Stimulated activated CD8-positive, alpha-beta memory T cell treated with anti-CD3 and anti-CD28 coated beads, Interleukin-12 subunit alpha, Interleukin-12 subunit beta, amount 100 ng/mL, for 24 hours (primary cell): ENCODE measurements around the gene APBB1.
A peak's percentile ranks its signal among the peaks of the same experiment; 100 is the strongest.

Experiments
- DNase-seq: peaks from one replicate; pipeline ENCODE4 v3.0.0-alpha.2; 2020; ENCODE audit errors: extremely low read depth

The APBB1 gene

DNA sequence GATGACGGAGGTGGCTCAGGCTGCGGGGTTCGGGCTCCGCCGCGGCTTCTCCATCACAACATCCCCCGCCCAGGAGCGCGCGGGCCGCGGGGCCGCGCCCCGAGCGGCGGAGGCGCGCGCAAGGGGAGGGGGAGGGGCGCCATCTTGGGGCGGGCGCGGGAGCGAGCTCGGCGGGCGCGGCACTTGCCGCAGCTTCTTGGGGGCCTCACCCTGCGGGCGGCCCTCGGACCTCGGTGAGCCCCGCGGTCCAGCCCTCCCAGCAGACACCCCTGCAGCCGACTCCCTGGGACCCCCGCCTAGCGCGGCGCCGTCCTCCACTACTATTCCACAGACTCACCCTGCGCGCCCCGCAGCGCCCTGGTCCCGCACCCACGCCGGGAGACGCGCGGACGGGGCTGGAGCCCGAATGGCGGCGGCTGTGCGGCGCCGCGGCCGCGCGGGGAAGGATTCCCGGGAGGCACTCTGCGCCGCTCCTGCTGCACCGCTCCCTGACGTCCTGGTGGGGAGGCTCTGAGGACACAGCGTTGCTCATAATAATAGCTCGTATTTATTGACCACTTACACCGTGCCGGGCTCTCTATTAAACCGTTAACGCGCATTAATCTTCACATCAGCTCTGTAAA is at the start of gene APBB1:
Gene APBB1, minus strand, starts transcription at position 86 of the 623 bp plus-strand sequence. CDS start 7,747 bp downstream, outside the sequence.
- peak; percentile 41 for DNase-seq

DNA sequence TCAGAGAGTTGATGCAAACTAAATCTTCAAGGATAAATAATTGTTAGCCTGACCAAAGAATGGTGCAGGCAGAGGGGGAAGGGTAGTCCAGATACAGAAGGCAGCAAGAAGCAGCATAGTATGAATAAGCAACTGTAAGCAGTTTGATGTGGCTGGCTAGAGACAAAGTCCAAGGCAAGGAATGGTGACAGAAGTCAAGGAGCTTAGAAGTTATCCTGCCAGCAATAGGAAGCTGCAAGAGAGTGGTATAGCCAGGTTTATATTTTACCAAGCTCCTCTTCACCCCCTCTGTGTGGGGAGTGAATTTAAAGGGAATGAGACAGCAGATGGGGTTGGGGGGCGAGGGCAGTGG is 40.2 kb upstream of the APBB1 start:
- DNase-seq = no peak

DNA sequence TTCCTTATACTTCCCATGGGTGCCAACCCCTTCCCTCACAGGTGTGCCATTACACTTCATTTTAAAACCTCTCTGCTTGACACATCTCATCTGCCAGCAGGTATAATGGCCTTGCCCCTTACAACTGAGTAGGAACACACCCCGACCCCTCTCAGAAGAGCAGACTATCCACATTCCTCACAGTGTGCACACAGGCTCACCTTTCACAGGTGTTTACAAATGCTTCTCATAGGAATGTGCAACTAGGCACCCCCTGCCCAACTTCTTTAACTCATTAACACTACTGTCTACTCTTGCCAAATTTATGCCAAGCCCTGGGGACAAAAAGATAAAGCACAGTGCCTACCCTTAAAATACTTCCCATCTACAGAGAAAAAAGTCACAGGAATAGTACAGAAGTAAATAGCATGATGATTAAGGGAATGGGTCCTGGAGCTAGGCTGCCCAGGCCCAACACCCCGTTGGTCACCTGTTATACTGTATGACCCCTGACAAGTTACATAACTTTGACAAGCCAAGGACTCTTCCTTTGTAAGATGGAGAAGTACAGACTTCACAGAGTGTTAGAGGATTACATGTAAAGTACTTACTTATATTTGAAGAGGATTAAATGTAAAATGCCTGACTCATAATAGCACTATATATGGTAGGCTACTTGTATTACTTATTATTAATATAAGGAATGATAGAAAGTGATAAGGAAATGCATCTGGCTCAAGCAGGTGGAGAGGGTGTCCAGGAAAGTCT is 39.6 kb upstream of the APBB1 start:
- DNase-seq = no peak

DNA sequence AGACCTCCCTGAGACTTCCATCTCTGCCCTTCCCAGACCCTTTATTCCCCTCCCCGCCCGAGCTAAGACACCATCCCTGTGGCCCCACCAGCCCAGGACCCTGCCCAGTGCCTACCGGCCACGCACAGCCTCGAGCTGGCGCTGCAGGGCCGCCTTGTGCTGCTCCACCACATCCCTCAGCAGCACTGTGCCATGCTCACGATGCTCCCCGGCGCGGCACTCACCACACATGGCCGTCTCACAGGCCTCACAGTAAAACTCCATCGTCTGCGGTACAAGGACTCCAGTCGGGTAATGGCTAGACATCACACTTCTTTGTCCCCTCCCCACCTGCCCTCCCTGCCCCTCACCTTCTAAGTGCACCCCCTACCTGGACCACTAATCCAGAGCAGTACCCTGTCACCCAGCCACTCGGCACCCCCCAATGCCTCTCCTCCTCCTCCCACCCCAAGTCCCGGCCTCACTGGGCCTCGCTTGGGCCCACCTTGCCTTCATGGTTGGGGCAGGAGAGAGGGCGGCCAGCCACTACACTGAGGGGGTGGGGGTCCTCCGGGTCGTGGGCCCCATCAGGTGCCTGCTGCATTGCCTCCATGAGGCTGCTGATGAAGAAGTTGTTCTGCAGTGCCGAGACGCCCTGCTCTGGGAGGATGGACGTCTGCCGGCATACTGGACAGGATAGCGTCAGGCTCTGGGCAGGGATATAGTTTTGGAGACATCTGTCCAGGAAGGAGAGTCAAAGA is 38.9 kb upstream of the APBB1 start:
- DNase-seq = no peak

DNA sequence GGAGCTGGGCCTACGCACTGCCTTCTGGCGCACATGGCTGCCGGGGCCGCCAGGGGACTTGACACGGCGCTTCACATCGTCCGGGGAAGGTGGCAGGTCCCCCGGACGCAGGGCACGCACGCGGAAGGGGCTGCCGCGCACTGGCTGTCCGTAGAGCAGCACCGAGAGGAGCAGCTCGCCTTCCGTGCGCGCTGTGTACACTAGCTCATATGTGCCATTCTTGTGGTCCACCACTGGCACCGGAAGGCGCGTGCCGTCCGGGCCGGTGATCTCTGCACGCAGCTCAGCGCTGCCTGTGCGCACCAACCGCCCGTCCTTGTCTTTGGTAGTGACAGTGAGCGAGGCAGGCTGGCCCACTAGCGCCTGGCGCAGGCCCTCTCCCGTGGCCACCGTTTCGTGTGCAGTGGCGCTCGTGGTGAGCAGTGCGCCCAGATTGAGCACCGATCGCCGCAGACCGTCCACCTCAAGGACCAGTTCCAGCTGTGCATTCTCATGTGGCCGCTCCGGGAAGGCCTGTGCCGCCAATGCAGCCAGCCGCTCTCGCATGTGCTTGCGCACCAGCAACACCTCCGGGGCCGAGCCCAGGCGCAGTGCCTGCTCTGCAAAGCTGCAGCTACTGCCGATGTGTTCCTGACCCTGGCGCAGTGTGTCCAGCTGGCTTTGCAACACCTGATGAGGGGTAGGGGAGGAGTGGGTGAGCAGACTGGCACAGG is 37.6 kb upstream of the APBB1 start:
- DNase-seq = no peak

DNA sequence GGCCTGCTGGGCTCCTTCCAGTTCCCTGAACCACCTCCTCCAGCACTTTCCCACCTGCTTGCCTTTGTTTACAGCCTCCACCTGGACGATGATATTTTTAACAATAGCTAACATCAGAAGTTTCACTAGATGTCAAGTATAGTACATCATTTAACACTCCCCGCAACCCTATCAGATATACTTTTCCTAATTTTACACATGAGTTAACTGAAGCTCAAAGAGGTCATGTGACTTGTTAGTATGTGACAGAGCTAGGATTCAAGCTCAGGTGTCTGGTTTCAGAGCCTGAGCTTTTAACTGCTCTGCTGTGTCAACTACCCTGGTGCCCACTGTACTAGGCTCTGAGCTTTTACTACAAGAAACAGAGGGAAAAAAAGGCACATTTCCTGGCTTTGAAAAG is 36.2 kb upstream of the APBB1 start:
- no peak for DNase-seq

DNA sequence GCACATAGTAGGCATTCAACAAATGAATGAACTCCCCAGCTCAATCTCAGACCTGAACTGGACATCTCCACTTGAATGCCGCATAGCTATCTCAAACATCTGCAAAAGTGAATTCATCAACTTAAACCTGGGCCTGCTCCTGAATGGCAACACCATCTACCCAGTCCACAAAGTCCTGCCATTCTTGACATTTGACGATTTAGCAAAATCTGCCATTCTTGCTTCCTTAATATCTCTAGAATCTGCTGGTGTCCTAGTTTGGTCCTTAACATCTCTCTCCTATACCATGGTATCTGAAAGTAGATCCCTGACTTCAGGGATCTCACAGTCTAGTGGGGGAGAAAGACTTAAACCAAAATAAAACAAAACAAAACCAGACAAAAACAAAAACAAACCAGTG is 34.3 kb upstream of the APBB1 start:
- no peak for DNase-seq

DNA sequence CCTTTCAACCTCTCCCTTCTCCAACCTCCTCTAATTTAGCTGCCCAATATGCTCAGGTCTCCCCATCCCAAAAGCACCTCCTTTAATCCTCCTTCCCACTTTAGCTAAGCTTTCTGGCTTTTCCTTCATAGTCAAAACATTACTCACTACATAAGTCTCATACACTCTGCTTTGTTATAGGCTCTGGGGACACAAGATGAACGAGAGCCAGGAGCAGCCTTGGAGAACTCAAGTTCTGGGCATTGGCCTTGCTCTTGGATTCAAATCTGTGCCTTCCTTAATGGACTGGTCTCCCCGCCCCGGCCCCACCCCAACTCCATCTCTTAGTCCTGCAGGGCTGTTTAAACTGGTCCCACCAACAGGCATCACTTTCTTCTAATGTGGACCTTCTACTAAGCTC is 33.3 kb upstream of the APBB1 start:
- no peak for DNase-seq

DNA sequence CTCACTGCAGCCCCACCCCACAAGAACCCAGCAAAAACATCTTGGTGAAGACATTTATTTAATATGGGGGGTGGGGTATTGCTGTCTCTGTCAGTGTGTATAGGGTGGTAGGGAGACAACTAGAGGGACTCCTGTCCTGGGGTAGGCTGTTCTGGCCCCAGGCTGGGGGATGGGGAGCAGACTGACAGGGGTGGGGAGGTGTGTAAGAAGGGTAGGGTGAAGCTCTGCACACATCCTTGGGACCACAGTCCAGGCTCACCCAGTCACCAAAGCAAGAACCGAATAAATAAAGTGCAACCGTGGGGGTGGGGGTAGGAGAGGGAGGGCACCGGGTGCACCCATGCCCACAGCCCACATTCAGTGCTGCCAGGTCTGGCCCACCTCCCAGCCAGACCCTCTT is 29.7 kb upstream of the APBB1 start:
- no peak for DNase-seq

DNA sequence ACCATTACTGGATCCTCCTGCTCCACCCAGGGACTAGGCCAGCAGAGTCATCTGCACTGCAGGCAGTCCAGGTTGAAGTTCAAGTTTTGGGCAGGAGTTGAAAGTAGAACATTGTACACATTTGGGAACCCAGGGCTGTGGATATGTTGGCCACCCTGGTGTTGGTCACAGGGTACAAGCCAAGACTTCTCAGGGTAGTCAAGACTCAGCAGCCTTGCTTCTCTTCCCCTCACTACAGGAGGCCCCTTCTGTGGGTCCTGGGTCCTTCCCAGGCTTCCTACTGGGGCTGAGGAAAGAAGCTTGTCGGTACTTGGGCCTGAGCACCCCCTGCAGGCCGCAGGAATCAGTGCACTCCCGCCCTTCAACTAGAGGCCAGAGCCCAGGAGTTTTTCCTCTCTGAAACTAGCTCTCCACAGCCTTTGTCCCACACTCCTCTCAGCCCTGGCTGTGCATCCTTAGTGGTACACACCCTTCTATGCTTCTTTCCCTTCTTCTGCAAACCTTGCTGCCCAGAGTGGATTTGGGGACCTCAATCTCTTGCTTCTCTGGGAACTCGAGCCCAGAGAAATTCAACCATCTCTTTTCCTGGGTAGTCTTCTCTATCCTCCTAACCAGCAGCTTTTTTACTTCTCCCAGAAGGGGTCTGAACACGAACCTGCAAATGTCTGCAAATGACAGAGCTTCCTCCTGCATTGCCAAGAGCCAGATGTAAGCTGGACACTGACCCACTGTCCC is 24.5 kb upstream of the APBB1 start:
- DNase-seq = no peak

DNA sequence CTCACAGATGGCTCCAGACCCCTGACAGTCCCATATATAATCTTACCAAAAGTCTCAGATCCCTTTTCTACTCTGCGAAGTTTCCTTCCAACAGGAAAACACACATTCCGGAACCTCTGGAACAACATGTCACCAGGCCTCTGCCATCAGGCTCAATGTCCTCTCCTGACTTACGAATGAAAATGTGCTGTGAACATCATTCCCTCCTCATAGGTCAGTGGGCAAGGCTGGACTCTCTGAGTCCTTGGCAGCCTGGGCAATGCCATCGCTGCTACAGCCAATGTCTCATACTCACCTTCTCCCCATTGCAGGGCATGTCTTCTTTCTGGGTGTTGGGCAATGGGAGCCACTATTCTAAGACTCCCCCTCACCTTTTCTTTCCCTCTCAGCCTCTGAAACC is 23.5 kb upstream of the APBB1 start:
- no peak for DNase-seq

DNA sequence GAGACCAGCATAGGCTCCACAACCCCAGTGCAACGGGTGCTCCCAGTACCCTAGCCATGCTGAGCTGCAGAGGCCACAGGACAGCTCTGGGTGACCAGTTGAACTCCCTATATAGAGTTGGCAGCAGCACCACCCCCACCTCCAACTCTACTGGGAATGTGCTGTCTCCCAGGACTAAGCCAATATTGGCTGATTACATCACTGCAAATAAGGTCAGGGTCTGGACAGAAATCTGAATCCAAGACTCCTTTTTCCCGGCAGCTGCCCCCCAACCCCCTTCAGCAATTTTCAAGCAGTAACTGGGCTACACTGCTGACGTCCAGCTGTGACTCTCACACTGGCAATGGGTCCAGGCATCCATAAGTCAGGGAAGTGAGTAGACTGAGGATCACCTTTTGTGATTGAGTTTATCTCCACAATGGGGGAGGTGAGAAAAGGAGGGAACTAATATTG is 22.0 kb upstream of the APBB1 start, which contains the start of gene HPX:
Gene HPX, minus strand, starts transcription at position 82 of the 453 bp plus-strand sequence. Its CDS starts 24 bp downstream, at position 58.
- no peak for DNase-seq

DNA sequence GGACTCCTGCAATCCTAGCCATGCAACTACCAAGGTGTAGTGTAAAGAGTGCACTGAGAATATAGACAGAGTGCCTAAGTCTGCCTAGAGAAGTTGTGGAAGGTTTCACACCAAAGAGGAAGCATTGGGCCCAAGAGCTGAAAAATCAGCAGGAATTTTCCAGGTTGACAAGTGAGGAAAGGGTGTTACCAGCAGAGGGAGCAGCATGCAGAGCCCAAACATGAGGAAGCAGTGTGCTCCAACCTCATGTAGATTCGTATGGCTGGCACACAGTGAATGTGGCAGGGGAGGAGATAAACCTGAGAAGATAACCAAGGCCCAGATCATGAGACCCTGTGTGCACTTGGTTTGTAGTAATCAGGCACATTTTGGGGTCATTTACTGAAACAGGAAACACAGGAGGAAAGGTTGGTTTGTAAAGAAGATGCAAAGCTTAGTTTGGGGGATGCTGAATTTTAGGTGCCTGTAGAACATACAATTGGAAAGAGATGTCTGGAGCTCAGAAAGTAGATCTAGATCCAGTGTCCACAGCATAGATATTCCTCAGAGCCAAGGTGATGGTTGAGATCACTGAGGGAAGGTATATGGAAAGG is 20.2 kb upstream of the APBB1 start:
- no peak for DNase-seq

DNA sequence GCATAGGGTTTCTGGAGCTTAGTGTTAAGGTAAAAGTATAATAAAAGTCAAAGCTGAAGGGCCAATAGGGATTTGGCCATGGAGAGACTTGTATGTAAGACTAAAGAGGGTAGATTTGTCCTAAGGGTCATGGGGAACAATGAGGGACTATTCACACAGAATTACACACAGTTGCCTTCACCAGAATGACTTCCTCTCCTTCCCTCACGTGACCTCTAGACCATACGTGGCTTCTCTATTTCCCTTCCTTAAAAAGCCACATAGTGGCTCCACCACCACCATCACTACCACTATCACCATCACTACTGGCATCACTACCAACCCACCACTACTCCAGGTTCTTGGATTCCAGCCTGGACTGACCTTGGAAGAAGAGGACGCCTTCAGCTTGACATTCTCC is 19.1 kb upstream of the APBB1 start:
- no peak for DNase-seq

DNA sequence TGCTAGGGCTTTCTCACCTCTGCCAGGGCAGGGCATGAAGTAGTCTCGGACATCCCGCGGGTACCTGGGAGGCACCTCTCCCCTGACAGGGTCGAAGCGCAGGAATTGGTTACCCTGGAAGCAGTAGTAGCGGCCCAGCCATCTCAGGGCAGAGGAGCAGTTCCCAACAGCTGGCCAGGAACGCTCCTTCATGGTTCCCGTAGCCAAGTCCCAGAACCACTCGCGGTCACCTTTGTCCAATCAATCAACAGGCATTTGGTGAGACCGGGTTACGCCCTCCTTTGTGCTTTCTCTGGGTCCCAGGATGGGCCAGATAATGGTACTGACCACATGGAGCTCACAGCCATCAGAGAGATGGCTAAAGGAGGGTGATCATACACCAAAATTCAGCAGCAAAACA is 18.5 kb upstream of the APBB1 start:
- no peak for DNase-seq

DNA sequence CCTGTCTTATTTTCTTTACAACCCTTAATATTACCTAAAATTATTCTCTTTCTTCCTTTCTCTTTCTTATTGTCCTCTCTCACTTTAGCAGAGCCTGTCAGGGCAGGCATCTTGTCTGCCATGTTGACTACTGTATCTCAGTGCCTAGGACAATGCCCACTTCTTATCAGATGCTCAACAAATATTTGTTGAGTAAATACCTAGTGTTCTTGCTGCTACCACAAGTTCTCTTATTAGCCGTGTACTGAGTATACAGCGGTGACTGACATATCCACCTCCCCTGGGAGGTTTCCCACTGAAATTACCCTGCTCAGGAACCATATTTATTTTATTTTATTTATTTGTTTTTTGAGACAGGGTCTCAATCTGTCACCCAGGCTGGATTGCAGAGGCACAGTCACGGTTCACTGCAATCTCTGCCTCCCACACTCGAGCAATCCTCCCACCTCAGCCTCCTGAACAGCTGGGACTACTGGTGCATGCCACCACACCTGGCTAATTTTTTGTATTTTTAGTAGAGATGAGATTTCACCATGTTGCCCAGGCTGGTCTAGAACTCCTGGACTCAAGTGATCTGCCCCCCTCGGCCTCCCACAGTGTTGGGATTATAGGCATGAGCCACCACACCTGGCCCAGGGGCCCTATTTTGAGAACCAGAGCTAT is 15.2 kb upstream of the APBB1 start:
- no peak for DNase-seq

DNA sequence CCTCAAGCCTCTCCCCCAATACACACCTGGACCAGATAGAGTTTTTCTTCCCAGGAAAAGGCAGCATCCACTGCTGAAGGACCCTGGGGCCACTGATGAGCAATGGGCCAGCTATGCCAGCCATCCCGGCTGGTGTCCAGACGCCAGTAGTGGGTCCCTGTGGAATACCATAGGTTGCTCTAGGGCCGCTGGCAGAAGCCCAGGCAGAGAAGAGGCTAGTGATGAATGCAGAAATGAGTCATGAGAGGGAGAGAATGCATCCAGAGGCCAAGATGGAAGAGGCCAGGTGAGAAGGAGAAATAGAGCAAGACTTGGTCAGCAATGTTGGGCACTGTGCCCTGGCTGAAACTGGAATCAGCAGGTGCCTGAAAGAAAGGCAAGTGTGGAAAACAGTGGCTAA is 13.0 kb upstream of the APBB1 start:
- DNase-seq = no peak

DNA sequence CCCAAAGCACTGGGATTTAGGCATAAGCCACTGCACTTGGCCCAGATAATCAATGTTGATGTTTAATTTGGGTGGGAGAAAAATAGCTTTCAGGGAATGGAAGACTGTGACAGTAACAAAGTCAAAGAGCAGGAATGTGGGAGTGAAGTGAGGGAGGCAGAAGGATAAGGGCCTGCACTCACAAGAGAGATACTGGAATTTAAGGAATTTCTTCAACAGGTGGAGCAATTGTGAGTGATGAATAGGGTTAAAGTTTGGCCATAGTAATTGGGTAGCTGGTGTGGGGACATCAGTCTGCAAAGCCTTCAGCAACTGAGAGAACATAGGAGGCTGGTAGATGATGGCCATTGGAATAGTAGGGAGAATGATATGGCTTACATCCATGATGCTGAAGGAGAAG is 8.6 kb upstream of the APBB1 start:
- DNase-seq = no peak

DNA sequence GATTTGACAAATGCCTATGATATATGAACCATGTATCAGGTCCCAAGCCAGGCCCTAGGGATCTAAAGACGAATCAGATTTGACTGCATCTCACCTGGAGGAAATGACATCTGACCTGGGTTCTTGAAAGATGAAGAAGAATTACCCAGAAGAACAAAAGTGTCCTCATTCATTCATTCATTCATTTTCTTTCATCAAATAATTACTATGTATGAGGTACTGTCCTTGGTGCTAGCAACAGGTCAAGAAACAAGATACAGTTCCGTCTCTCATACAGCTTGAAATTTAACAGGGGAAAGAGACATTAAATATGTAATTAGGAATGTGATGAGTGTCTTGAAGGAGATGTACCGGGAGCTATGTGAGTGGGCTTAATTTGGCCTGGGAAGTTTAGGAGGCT is 1.8 kb upstream of the APBB1 start:
- DNase-seq = no peak

DNA sequence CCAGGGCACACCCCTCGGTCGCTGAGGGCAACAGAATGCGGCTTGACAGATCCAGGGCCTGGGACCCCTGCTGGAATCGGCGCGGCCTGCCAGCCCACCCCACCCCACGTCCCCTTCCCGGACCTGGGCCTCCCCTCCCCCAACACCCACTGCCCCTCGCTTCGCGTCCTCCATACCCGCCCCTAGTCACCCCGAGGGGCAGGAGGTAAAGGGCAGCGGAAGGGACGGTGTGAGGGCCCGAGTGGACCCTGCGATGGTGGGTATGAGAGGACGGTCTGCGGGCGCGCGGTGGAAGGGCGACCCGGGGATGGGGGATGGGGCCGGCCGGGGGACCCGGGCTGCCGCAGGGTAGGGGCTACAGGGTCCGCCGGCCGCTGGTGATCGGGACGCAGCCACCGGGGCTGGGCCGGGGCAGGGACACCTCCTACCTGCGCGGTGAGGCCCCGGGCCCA is 311 bp downstream of the APBB1 start:
- no peak for DNase-seq
